Activated CD8-positive, alpha-beta memory T cell treated with anti-CD3 and anti-CD28 coated beads for 1 hour (primary cell): Measurements from ENCODE around the gene TUBG2.

Experiments used
- DNase-seq, 2 donors: peaks; one replicate each; pipeline ENCODE4 v3.0.0-alpha.2; 2020; ENCODE audit warnings: low read depth in 1 of 2; ENCODE audit errors: extremely low read depth in 1 of 2

TUBG2 gene

GRCh38 chr17:42676424-42677011 is 17.4 kb downstream of the TUBG2 start, which contains the start of gene PLEKHH3:
TSS of gene PLEKHH3 (minus strand) at chr17:42676994. CDS start at chr17:42676563, 431 bp downstream.
- no peak for DNase-seq

DNA sequence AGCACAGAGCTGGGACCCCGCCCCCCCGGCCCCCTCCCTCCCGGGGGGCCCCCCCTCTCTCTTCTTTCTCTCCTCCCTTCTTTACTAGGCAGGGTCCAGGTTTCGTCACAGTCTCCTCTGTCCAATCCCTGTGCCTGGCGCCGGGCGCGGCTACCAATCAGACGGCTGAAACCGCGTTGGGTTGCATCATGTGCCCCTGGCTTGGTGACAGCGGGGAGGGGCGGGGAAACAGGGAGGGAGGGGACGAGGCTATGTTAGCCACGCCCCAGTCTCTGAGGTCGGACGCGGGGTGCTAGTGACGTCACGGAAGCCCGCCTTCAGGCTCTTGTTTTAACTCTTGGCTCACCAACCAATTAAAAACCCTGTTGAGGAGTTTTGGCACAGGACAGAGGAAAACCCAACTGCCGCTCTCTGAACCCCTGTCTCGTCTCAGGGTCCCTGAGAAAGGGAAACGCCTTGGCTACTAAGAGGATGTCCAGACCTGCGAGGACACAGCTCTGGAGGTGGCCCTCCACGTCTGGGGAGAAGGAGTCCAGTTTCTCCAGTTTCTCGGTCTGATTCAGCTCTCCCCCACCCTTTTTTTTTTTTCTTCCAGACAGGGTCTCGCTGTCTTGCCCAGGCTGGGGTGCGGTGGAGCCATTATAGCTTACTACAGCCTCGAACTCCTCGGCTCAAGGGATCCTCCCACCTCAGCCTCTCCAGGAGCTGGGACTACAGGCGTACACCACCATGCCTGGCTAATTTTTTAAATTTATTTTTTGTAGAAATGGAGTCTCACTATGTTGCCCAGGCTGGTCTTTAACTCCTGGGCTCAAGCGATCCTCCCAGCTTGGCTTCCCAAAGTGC is 18.2 kb downstream of the TUBG2 start:
- DNase-seq, result peak; percentile 93 to 96

DNA sequence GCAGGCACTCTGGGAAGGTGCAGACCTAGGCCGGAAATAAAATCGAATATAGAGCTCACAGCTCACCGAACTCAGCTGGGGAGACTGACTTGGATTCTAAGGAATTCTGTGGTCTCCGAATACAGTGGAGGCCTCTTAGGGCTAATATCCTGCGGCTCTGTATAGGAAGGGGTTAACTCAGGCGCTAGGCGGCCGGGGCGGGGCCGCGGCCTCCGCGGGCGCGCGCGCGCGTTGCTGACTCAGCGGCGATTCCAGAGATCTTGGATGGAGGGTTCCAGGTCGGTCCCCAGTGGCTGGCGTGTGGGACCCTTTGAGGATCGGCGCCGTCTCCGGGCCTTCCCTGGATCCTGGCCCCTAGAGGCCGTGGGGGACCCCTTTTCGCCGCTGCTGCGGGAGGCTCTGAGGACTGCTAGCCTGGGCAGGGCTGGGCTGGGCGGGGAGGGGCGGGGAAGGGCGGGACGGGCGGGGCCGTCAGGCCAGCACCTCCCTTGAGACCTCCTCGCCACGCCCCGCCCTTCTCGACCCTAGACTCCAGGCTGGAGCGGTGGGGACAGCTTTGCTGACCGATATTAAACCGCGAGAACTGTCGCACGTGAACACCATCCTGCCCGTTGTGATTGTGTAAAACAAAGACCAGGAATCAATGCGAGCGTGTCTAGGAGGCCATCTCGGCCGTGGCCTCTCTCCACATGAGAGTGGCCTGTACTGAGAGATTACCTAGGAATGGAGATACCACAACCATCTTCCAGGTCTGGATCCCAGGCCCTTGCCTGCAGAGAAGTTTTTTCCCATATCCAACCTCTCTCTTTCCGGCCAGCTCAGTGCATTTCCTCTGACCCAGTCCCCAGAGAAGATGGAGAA is 19.1 kb downstream of the TUBG2 start:
- DNase-seq, result peak in 1 of 2 donors; percentile 64

- no peak for DNase-seq
Observed at GRCh38 chr17:42678951-42679491, 19.9 kb downstream of the TUBG2 start.

GRCh38 chr17:42679492-42680330 is 20.6 kb downstream of the TUBG2 start:
- peak in 1 of 2 donors; percentile 59 for DNase-seq

DNA sequence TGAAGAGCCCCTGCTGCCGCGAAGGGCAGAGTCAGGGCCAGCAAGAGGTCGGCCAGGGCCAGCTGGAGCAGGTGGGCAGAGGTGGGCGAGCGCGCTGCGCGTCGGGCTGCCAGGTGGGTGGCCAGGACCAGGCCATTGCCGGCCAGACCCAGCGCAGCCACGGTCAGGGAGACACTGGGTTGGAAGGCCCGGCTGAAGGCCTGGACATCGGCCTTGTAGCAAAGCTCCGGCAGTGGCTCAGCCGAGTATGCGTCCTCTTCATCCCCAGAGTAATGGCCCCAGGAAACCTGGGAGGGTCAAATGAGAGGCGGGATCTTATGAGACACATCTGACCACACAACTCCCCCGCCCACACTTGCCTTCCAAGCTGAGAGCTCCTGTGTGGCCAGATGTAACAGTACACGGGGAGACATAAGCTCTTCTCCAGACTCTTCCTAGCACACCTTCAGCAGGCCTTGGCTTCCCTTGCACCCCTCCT is 21.3 kb downstream of the TUBG2 start:
- no peak for DNase-seq

DNA sequence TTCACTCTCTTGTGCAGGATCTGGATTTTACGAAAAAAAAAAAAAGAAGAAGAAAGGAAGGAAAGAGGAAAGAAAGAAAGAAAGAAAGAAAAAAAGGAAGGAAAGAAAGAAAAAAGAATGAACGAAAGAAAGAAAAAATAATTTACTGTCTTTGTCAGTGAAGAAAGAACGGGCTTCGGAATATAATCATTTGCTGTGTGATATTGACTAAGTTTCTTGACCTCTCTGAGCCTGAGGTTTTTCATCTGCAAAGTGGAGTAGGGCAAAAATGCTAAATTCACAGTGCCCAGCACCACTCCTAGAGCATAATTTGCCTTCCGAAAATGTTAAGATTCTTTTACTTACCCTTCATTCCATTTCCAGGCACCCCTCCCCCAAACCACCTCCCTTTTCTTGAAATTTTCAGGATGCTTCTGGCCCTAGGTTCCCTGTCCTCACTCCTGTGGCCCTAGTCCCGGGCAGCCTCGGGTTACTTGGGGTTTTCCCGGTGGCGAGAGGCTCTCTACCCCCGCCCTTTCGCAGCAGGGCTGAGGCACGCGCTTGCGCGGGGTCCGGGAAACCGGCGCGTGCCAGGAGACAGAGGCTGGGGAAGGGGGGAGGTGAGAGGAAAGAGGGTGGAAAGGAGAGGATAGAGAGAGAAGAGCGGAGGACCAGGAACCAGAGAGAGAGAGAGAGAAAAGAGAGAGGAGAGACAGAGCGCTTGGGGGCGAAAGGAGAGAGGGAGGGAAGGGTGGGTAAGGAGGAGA is 23.1 kb downstream of the TUBG2 start, which contains the start of gene CNTNAP1:
Gene CNTNAP1 (plus strand): TSS at position 556 of the 746 bp plus-strand sequence. CDS start 299 bp downstream, outside the sequence.
- no peak for DNase-seq

DNA sequence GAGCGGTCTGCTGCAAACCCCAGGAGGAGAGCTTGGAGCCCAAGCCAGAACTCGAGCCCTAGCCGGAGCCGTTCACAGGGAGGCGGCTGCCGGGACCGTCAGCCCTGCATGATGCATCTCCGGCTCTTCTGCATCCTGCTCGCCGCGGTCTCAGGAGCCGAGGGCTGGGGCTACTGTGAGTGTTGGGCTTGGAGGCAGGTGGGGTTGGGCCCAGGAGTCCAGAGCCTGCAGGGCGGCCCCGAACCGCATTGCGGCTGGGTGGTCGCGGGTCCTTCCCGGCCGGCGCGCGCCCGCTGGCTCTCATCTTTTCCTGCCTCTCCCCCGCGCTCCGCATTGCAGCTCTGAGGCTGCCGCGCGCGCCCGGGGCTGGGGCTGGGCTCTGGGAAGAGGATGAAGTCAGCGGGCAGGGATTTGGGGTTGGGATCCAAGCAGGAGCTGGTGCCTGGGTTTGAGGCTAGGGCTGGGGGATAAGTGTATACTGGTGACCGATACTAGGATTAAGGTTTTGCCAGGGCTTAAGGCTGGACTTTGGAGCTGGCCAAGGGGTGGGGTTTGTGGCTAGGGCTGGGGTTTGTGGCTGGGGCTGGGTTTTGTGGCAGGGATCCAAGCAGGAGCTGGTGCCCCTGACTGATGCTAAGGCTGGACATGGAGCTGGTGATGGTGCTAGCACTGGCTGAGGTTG is 23.8 kb downstream of the TUBG2 start:
- DNase-seq, result no peak

GRCh38 chr17:42683407-42684034 is 24.4 kb downstream of the TUBG2 start:
- no peak for DNase-seq

- DNase-seq, result no peak
Observed at GRCh38 chr17:42684929-42685556, 26.0 kb downstream of the TUBG2 start.

GRCh38 chr17:42685831-42686230 is 26.7 kb downstream of the TUBG2 start:
- DNase-seq, result no peak

GRCh38 chr17:42686520-42687128 is 27.5 kb downstream of the TUBG2 start:
- DNase-seq, result no peak

GRCh38 chr17:42687707-42688320 is 28.7 kb downstream of the TUBG2 start:
- no peak for DNase-seq

- no peak for DNase-seq
Observed at GRCh38 chr17:42690596-42690995, 31.5 kb downstream of the TUBG2 start.

DNA sequence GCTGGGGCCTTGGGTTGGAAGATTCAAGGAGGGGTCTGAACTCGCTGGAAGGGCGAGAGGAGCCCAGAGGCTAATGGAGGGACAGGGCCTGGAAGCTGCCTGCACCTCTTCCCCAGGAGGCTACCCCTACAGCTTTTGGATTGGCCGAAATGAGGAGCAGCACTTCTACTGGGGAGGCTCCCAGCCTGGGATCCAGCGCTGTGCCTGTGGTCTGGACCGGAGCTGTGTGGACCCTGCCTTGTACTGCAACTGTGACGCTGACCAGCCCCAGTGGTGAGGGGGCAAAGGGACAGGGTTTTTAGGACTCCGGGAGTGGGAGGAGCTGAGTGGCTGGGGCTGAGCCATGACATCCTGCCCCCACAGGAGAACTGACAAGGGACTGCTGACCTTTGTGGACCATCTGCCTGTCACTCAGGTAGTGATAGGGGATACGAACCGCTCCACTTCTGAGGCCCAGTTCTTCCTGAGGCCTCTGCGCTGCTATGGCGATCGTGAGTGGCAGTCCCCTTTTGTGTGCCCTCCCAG is 32.0 kb downstream of the TUBG2 start:
- no peak for DNase-seq

DNA sequence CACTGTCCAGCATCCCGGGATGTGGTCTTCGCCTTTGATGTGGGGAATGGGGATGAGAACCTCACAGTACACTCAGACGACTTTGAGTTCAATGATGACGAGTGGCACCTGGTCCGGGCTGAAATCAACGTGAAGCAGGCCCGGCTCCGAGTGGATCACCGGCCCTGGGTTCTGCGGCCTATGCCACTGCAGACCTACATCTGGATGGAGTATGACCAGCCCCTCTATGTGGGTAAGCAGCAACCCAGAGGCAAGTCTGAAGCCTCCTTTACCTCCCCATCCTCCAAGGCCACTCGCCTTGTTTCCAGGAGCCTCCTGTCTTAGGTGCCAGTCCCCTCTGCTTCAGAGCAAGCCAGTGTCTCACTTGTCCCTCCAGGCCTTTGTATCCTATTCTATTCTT is 33.4 kb downstream of the TUBG2 start:
- DNase-seq, result no peak

DNA sequence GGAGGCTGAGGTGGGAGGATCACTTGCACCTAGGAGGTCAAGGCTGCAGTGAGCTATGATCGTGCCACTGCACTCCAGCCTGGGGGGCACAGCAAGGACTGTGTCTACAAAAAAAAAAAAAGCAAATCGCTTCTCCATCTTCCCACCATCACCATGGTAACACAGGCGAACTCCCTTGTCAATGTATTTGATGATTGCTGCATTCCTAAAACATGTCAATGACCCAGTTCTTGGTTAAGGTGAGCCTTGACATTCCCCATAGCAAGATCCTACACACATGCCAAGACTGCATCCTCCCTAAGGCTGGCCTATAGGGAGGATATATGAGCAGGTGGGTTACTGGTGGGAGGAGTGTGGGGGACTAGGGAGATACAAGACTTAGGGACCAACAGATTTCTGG is 35.4 kb downstream of the TUBG2 start:
- no peak for DNase-seq
